Testis (tissue), 2 donors: ENCODE results near the gene RPS27.

ENCODE experiments used
- POLR2A ChIP-seq: fragments of 450-650 bp; IDR thresholded peaks from one replicate; pipeline ENCODE4 v1.6.1; 2017; ENCODE audit warnings: antibody characterized with exemption, mild to moderate bottlenecking, moderate library complexity
- TF ChIP-seq, protein P1 (sequence below), 3 experiments: fragments of 450-650 bp in 2 of 3; fragments of 200-600 bp in 1 of 3; sonication (generic) in 1 of 3; IDR thresholded peaks; one replicate each; pipeline ENCODE4 v1.5.1; 2016 to 2019; ENCODE audit warnings: antibody characterized with exemption in 3 of 3, mild to moderate bottlenecking in 2 of 3, moderate library complexity in 1 of 3

DNA sequence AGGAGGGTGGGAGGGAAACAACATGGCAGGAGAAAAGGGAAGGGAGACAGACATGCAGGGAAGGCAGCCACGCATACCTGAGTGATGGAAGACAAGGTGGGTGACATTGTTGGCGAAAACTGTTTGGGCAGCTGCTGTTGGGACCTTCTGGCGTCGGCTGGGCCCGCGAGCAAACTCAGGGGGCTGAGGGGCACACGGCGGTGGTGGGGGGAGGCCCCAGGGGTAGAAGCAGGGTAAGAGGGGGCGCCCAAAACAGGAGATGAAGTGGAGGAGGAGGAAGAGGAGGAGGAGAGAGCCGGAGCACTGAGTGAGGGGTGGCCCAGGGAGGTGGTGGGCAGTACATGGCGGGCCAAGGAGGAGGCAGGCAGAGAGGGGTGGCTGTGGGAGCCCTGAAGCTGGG lies 39.4 kb upstream of the RPS27 start:
- TF ChIP-seq, protein P1, sequence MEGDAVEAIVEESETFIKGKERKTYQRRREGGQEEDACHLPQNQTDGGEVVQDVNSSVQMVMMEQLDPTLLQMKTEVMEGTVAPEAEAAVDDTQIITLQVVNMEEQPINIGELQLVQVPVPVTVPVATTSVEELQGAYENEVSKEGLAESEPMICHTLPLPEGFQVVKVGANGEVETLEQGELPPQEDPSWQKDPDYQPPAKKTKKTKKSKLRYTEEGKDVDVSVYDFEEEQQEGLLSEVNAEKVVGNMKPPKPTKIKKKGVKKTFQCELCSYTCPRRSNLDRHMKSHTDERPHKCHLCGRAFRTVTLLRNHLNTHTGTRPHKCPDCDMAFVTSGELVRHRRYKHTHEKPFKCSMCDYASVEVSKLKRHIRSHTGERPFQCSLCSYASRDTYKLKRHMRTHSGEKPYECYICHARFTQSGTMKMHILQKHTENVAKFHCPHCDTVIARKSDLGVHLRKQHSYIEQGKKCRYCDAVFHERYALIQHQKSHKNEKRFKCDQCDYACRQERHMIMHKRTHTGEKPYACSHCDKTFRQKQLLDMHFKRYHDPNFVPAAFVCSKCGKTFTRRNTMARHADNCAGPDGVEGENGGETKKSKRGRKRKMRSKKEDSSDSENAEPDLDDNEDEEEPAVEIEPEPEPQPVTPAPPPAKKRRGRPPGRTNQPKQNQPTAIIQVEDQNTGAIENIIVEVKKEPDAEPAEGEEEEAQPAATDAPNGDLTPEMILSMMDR (IDR thresholded peaks at IDR 0.05), result no peak
- no peak for TF ChIP-seq POLR2A
